ENCODE measurements around the gene AVPR2.

DNA sequence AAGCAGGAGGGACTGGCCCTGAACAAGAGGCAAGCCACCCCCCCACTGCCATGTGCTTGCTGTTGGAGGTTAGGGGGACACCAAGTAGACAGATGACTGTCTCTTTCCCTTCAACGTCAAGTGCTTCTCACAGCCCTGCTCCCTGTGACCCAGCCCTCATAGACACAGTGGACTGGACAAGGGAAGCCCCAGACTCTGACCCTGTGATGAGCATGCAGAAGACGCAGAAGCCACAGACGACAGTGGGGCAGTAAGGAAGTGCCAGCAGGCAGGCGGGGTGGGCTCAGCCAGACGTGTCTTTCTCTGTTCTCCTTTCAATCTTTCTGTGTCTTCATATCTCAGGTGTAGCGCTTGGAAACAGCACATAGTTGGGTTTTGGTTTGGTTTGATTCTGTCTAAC, 16.1 kb upstream of the AVPR2 start:
- TF ChIP-seq, protein P1, sequence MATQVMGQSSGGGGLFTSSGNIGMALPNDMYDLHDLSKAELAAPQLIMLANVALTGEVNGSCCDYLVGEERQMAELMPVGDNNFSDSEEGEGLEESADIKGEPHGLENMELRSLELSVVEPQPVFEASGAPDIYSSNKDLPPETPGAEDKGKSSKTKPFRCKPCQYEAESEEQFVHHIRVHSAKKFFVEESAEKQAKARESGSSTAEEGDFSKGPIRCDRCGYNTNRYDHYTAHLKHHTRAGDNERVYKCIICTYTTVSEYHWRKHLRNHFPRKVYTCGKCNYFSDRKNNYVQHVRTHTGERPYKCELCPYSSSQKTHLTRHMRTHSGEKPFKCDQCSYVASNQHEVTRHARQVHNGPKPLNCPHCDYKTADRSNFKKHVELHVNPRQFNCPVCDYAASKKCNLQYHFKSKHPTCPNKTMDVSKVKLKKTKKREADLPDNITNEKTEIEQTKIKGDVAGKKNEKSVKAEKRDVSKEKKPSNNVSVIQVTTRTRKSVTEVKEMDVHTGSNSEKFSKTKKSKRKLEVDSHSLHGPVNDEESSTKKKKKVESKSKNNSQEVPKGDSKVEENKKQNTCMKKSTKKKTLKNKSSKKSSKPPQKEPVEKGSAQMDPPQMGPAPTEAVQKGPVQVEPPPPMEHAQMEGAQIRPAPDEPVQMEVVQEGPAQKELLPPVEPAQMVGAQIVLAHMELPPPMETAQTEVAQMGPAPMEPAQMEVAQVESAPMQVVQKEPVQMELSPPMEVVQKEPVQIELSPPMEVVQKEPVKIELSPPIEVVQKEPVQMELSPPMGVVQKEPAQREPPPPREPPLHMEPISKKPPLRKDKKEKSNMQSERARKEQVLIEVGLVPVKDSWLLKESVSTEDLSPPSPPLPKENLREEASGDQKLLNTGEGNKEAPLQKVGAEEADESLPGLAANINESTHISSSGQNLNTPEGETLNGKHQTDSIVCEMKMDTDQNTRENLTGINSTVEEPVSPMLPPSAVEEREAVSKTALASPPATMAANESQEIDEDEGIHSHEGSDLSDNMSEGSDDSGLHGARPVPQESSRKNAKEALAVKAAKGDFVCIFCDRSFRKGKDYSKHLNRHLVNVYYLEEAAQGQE (IDR thresholded peaks at IDR 0.05; ENCODE audit: low read depth): no peak
- TF ChIP-seq, protein P2, sequence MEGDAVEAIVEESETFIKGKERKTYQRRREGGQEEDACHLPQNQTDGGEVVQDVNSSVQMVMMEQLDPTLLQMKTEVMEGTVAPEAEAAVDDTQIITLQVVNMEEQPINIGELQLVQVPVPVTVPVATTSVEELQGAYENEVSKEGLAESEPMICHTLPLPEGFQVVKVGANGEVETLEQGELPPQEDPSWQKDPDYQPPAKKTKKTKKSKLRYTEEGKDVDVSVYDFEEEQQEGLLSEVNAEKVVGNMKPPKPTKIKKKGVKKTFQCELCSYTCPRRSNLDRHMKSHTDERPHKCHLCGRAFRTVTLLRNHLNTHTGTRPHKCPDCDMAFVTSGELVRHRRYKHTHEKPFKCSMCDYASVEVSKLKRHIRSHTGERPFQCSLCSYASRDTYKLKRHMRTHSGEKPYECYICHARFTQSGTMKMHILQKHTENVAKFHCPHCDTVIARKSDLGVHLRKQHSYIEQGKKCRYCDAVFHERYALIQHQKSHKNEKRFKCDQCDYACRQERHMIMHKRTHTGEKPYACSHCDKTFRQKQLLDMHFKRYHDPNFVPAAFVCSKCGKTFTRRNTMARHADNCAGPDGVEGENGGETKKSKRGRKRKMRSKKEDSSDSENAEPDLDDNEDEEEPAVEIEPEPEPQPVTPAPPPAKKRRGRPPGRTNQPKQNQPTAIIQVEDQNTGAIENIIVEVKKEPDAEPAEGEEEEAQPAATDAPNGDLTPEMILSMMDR (IDR thresholded peaks at IDR 0.05 in 2 of 3, conservative IDR thresholded peaks at IDR 0.05 in 1 of 3; ENCODE audit: borderline replicate concordance in 1 of 3, insufficient read depth in 1 of 3, low read depth in 2 of 3, low read length in 2 of 3): no peak

Data from HCT116 (cell line).